Measurements from ENCODE around the gene ABCC9.
A peak's percentile ranks its signal among the peaks of the same experiment; 100 is the strongest.
"Not testable (repeated sequence)": the region's sequence is repeated elsewhere in the genome, so short reads cannot be mapped to it uniquely, and the experiment has no call there.

The ABCC9 gene

GRCh38 chr12:21813751-21814150 lies 127.5 kb downstream of the ABCC9 start:
- no peak for DNase-seq

- peak; percentile 38 for DNase-seq
These were observed 128.1 kb downstream of the ABCC9 start for GRCh38 chr12:21813125-21813524.

DNA sequence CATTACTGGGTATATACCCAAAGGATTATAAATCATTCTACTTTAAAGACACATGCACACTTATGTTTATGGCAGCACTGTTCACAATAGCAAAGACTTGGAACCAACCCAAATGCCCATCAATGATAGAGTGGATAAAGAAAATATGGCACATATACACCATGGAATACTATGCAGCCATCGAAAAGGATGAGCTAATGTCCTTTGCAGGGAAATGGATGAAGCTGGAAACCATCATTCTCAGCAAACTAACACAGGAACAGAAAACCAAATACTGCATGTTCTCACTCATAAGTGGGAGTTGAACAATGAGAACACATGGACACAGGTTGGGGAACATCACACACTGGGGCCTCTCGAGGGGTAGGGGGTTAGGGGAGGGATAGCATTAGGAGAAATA lies 128.9 kb downstream of the ABCC9 start:
- not testable (repeated sequence) for DNase-seq

DNA sequence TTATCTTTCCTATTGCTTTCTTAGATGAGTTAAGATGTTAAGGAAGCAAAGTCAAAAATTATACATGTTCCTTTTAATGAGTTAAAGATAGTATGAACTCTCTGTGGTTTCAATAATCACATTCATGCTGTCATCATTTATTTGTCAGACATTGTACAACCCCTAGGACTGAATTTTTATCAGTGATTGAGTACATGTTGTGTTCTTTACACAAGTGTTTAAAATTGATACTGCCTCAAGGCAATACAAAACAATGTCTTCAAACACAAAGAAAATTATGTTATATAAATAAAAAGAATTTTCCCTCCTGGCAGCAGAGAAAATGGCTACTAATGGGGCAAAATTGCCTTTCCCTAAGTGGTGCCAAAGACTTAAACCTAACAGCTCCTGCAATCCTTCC lies 132.1 kb downstream of the ABCC9 start:
- no peak for DNase-seq

DNA sequence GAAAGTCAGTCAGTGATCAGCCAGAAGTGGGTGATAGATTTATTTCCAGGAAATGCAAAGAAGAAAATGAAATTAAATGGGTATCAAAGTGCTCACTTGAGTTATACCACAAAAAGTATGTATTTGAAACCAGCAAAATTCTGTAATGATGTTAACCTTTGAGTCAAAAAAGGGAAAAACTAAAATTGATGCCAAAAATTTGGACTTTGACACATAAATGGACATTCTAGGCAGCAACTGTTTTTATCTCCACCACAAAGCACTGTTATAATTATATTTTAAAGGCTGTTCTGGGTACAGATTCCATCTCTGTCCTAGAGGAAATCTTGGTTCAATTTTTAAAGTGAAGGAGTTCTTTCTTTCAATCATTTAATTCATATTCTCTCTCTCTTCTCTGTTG lies 135.0 kb downstream of the ABCC9 start:
- DNase-seq: no peak

- DNase-seq: no peak
These were observed 139.5 kb downstream of the ABCC9 start for GRCh38 chr12:21801522-21802288.

- no peak for DNase-seq
These were observed 141.2 kb downstream of the ABCC9 start for GRCh38 chr12:21800011-21800410.

DNA sequence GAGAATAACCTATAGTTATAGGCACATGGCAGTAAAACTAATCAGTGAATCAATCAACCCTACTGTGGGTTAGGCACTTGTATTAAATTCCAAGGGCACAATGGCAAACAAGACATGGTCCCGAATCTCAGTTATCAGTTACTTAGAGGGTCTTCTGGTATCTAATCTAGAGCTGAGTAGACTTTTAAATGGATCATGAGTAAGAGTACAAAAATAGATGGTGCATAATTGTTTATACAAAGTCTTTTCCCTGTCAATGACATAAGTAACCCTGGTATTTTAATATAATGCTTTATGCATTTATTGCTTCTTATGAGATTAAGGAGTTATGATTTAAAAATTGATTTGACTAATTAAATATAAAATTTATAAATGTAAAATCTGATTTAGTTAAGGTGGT lies 143.7 kb downstream of the ABCC9 start:
- no peak for DNase-seq

GRCh38 chr12:21795648-21796328 lies 145.4 kb downstream of the ABCC9 start:
- DNase-seq: no peak

GRCh38 chr12:21794807-21795595 lies 146.2 kb downstream of the ABCC9 start:
- DNase-seq: not testable (repeated sequence)

GRCh38 chr12:21789687-21790086 lies 151.5 kb downstream of the ABCC9 start:
- DNase-seq: not testable (repeated sequence)

GRCh38 chr12:21788089-21788983 lies 152.9 kb downstream of the ABCC9 start:
- DNase-seq: no peak

GRCh38 chr12:21786041-21786531 lies 155.1 kb downstream of the ABCC9 start:
- no peak for DNase-seq

GRCh38 chr12:21782723-21783122 lies 158.5 kb downstream of the ABCC9 start:
- DNase-seq: not testable (repeated sequence)

DNA sequence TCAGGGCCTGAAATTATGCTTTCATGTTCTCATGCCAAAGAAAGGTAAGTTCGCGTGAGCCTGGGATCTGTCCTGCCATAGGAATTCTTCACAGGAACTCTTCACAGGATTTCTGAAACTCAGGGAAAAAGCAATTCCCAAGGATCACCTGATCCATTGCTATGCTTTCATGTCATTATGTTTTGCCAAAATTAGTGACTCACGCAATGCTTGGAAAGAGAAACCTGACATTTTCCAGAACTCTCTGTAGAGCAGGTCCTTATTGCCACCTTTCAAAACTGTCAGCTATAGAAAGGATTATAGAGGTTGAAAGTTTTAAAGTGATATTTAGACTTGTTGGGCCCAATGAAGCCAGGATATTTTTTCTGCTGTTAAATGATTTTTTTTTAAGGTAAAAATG lies 160.4 kb downstream of the ABCC9 start:
- DNase-seq: no peak

GRCh38 chr12:21776175-21776574 lies 165.1 kb downstream of the ABCC9 start:
- DNase-seq: no peak

- DNase-seq: peak; percentile 51
These were observed 165.9 kb downstream of the ABCC9 start for GRCh38 chr12:21775133-21775820.

DNA sequence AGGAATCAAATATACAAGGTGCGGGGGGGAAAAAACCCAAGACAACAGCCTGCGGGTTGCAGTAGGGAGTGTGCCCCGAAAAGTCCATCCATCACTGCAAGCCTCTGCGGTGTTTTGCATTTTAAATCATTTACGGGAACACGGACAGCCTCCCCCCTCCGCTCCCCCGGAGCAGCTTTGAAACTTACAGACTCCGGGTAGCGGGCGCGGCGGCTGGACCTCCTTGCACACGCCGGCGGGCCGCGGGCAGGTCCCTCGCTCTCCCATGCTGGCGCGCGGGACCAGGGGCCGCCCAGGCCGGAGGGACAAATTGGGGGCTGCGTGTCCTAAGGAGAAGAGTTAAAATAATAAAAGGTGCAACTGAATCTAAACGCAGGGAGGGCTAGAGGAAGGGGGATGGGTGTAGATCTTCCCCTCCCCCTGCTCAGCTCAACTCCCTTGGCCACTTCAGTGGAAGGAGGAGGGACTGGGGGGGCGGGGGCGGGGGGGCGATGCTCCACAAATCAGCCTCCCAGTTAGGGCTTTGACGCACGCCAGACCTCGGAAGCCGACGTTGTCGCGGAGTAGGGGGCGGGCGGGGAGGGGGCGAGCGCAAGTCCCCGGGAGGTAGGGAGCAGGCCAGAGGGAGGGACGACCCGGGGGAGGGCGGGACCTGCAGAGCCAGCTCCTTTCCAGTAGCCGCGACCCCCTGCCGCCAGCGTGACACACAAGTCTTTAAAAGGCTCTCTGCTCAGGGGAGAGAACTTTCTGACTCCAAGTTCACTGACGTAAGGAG lies 166.7 kb downstream of the ABCC9 start, which contains the start of gene KCNJ8:
KCNJ8 (minus strand) TSS at position 349 of the 775 bp plus-strand sequence. CDS start 1,090 bp downstream, outside the sequence.
- DNase-seq: peak; percentile 35

DNA sequence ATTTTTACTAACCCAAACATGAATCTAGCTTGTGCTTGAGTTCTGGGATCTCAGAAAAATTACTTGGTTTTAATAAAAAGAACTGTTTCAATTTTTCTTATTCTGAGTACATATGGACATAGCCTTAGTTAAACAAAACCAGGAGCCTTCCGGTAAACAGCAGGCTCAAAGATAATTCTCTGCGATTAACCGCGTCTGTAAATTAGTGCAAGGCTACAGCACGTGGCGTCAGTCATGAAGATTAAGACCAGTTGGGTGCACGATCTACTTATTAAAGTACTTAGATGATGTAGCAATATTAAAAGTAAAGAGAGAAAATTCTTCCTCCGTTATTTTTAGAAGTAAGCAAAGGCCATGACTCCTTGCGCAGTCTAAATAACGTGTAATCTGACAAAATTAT lies 167.4 kb downstream of the ABCC9 start:
- peak; percentile 22 for DNase-seq

DNA sequence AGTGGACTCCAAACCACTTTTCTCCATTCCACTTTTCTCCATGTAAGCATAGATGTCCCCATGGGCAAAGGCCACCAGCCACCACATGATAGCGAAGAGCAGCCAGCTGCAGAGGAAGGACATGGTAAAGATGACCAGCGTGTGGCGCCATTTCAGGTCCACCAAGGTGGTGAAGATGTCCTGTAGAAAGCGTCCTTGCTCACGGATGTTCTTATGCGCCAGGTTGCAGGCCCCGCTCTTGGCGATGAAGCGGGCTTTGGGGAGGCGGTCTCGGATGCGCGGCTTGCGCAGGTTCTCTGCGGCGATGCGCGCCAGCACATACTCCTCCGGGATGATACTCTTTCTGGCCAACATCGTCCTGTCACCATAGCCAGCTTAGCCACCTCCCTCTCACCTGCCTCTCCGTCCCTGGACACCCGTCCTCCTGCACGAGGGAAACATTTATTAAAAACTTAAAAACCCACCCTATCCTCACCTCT lies 167.9 kb downstream of the ABCC9 start:
- DNase-seq: peak; percentile 23

DNA sequence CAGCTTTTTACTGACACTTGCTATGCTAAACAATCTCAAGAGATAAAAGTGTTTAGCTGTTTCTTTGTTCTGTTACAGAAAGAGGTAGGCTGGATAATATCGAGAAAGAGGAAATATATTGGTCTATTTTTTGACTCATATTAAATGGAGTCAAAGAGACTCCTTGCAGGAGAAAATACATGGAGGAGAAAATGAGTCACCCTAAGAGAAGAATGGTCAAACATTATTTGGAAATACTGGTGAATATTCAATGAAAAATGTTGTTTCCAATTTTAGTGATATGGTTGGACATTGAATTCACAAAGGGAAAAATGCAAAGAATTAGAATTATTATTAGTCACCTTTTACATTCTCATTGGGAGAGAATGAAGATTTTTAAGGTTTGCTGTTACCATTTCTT lies 169.9 kb downstream of the ABCC9 start:
- DNase-seq: no peak

Measured in hematopoietic multipotent progenitor cell treated with erythropoietin and hydrocortisone succinate and interleukin-3 and kit ligand, for 4 days (in vitro differentiated cells).